ENCODE measurements around the gene MACROD2.

- TF ChIP-seq CTCF (conservative IDR thresholded peaks at IDR 0.05; ENCODE audit: low read depth, low read length) (no peak), EZH2 (IDR thresholded peaks at IDR 0.05; ENCODE audit: borderline replicate concordance, low read depth, low read length, poor library complexity, severe bottlenecking) (no peak)
These were observed 1781.6 kb downstream of the MACROD2 start for GRCh38 chr20:15776770-15777466.
